H1 (cell line): ENCODE results near the gene RPUSD1. TPM values are rescaled to one million over a fixed set of nuclear protein-coding genes. Genes with fewer than 3 reads are reported as not detected.
A peak's percentile ranks its signal among the peaks of the same experiment; 100 is the strongest.

ENCODE experiments used
- CTCF ChIA-PET: fragments of 300-600 bp; sonication (Branson Sonifier 250); formaldehyde crosslinking; loops from one replicate; lab custom pipeline; 2021; ENCODE audit not compliant: partially characterized antibody; lab: Charles Lee
- POLR2A ChIA-PET: fragments of 300-600 bp; sonication (Branson Sonifier 250); formaldehyde crosslinking; loops from one replicate; lab custom pipeline; 2021; ENCODE audit warnings: inconsistent platforms; ENCODE audit not compliant: partially characterized antibody; lab: Charles Lee
- DNase-seq, 2 experiments: peaks; one replicate each; pipeline versions ENCODE4 v3.0.0 to v3.0.0-alpha.2; 2010 to 2022; ENCODE audit warnings: low spot score in 2 of 2, low read depth in 1 of 2, mixed read lengths in 1 of 2
- FAIRE-seq: peaks from 2 replicates; lab custom pipeline; 2011; peaks lifted over from hg19 to GRCh38; lab: Jason Lieb, UNC
- H2AFZ ChIP-seq: 2 replicates; pipeline ENCODE4 v1.8.1; 2012; ENCODE audit warnings: low read length, inconsistent platforms
- H2AK5ac ChIP-seq: 2 replicates; pipeline ENCODE4 v1.6.1; 2013; ENCODE audit warnings: low read depth, low read length
- H2BK120ac ChIP-seq: replicated peaks from 2 replicates; pipeline ENCODE3; 2013; ENCODE audit warnings: low read depth, low read length, inconsistent platforms
- H2BK12ac ChIP-seq: 2 replicates; pipeline ENCODE4 v1.6.1; 2013; ENCODE audit warnings: low read depth, low read length
- H2BK15ac ChIP-seq: 2 replicates; pipeline ENCODE4 v1.6.1; 2013; ENCODE audit warnings: low read length
- H2BK20ac ChIP-seq: 2 replicates; pipeline ENCODE4 v1.6.1; 2013; ENCODE audit warnings: low read length
- H2BK5ac ChIP-seq: 2 replicates; pipeline ENCODE4 v1.6.1; 2013; ENCODE audit warnings: low read depth, low read length
- H3K14ac ChIP-seq: 2 replicates; pipeline ENCODE4 v1.6.1; 2013; ENCODE audit warnings: inconsistent platforms; ENCODE audit not compliant: insufficient read length
- H3K18ac ChIP-seq: 2 replicates; pipeline ENCODE4 v1.6.1; 2013; ENCODE audit warnings: low read length; ENCODE audit errors: extremely low read depth
- H3K23ac ChIP-seq: 2 replicates; pipeline ENCODE4 v1.6.1; 2013; ENCODE audit warnings: inconsistent platforms; ENCODE audit not compliant: insufficient read length
- H3K23me2 ChIP-seq: 2 replicates; pipeline ENCODE4 v1.6.1; 2013; ENCODE audit warnings: low read depth, low read length
- H3K27ac ChIP-seq: 2 replicates; pipeline ENCODE4 v1.6.1; 2011; ENCODE audit warnings: low read depth, low read length, inconsistent platforms
- H3K27me3 ChIP-seq, 4 experiments: replicated peaks in 1 of 4; 1 replicate in 1 of 4; 2 replicates in 3 of 4; pipeline versions ENCODE4 v1.6.1 to v1.8.1; 2011 to 2013; ENCODE audit warnings: low read length in 3 of 4, mild to moderate bottlenecking in 3 of 4, inconsistent platforms in 2 of 4, mixed read lengths in 2 of 4, moderate library complexity in 1 of 4; ENCODE audit not compliant: control insufficient read depth in 3 of 4, insufficient read depth in 3 of 4; ENCODE audit errors: extremely low read depth in 1 of 4
- H3K36me3 ChIP-seq, 4 experiments: 2 replicates each; pipeline versions ENCODE4 v1.6.1 to v1.8.1; 2011 to 2013; ENCODE audit warnings: mild to moderate bottlenecking in 4 of 4, low read length in 3 of 4, moderate library complexity in 2 of 4, control low read depth in 1 of 4, inconsistent platforms in 1 of 4; ENCODE audit not compliant: insufficient read depth in 4 of 4, control insufficient read depth in 2 of 4
- H3K4ac ChIP-seq: replicated peaks from 2 replicates; pipeline ENCODE3; 2013; ENCODE audit warnings: low read length, low read depth, mixed read lengths, inconsistent platforms; ENCODE audit not compliant: insufficient read length
- H3K4me1 ChIP-seq, 4 experiments: replicated peaks in 1 of 4; 1 replicate in 1 of 4; 2 replicates in 3 of 4; pipeline versions ENCODE4 v1.6.1 to v1.8.1; 2011 to 2013; ENCODE audit warnings: low read length in 3 of 4, inconsistent platforms in 2 of 4, mixed read lengths in 1 of 4; ENCODE audit not compliant: insufficient read depth in 4 of 4, control insufficient read depth in 3 of 4
- H3K4me2 ChIP-seq, 2 experiments: 2 replicates each; pipeline versions ENCODE4 v1.6.1 to v1.8.1; 2011 to 2013; ENCODE audit warnings: low read depth in 2 of 2, low read length in 2 of 2, control low read depth in 1 of 2, inconsistent platforms in 1 of 2, mild to moderate bottlenecking in 1 of 2; ENCODE audit not compliant: insufficient read depth in 1 of 2
- H3K4me3 ChIP-seq, 4 experiments: fragments of 200-600, 300-600 bp in 1 of 4; sonication (generic), shearing (Covaris generic), sonication (Bioruptor Twin) in 1 of 4; 2 replicates each; pipeline versions ENCODE4 v1.5.1 to v1.8.1; 2011 to 2016; ENCODE audit warnings: low read length in 4 of 4, low read depth in 3 of 4, control low read depth in 2 of 4, inconsistent platforms in 2 of 4, mild to moderate bottlenecking in 2 of 4, mixed read lengths in 1 of 4, moderate library complexity in 1 of 4; ENCODE audit not compliant: insufficient read depth in 2 of 4; ENCODE audit errors: extremely low read depth in 1 of 4
- H3K56ac ChIP-seq: replicated peaks from 2 replicates; pipeline ENCODE3; 2013; ENCODE audit warnings: low read depth, mild to moderate bottlenecking, mixed read lengths, low read length, inconsistent platforms; ENCODE audit not compliant: insufficient read length
- H3K79me1 ChIP-seq: 2 replicates; pipeline ENCODE4 v1.6.1; 2013; ENCODE audit warnings: low read depth, low read length, control low read depth
- H3K79me2 ChIP-seq, 2 experiments: 2 replicates each; pipeline versions ENCODE4 v1.6.1 to v1.8.1; 2012 to 2013; ENCODE audit warnings: low read length in 2 of 2, mild to moderate bottlenecking in 2 of 2, inconsistent platforms in 1 of 2; ENCODE audit not compliant: insufficient read depth in 2 of 2, control insufficient read depth in 1 of 2
- H3K9ac ChIP-seq, 4 experiments: replicated peaks in 1 of 4; 1 replicate in 1 of 4; 2 replicates in 3 of 4; pipeline versions ENCODE4 v1.6.1 to v1.8.1; 2011 to 2013; ENCODE audit warnings: low read depth in 3 of 4, low read length in 3 of 4, control low read depth in 2 of 4, mild to moderate bottlenecking in 2 of 4, moderate library complexity in 2 of 4, inconsistent platforms in 1 of 4; ENCODE audit errors: extremely low read depth in 1 of 4
- H3K9me3 ChIP-seq, 2 experiments: 2 replicates each; pipeline versions ENCODE4 v1.6.1 to v1.8.1; 2012 to 2013; ENCODE audit warnings: mild to moderate bottlenecking in 2 of 2, moderate library complexity in 2 of 2, control low read depth in 1 of 2, inconsistent platforms in 1 of 2, low read depth in 1 of 2, low read length in 1 of 2, mixed read lengths in 1 of 2; ENCODE audit not compliant: insufficient read depth in 2 of 2
- H4K20me1 ChIP-seq, 2 experiments: replicated peaks in 1 of 2; 2 replicates each; pipeline versions ENCODE3 to v1.8.1; 2011 to 2013; ENCODE audit warnings: inconsistent platforms in 2 of 2, low read length in 2 of 2, mild to moderate bottlenecking in 1 of 2; ENCODE audit not compliant: insufficient read depth in 2 of 2, control insufficient read depth in 1 of 2
- H4K5ac ChIP-seq: 2 replicates; pipeline ENCODE4 v1.6.1; 2013; ENCODE audit warnings: low read length, low read depth, mixed read lengths, inconsistent platforms; ENCODE audit not compliant: insufficient read length
- H4K8ac ChIP-seq: 2 replicates; pipeline ENCODE4 v1.8.0; 2013; ENCODE audit warnings: mild to moderate bottlenecking, moderate library complexity, low read length, inconsistent platforms; ENCODE audit not compliant: insufficient read depth; ENCODE audit errors: extremely low read depth
- H4K91ac ChIP-seq: replicated peaks from 2 replicates; pipeline ENCODE3; 2013; ENCODE audit warnings: low read length, mixed read lengths, inconsistent platforms; ENCODE audit not compliant: insufficient read length
- CREB1 ChIP-seq: IDR thresholded peaks from 2 replicates; pipeline ENCODE4 v1.6.1; 2012; ENCODE audit warnings: inconsistent platforms
- E2F6 ChIP-seq: IDR thresholded peaks from 2 replicates; pipeline ENCODE4 v1.6.1; 2012; ENCODE audit warnings: inconsistent platforms
- KDM5A ChIP-seq: fragments of 200-600 bp; IDR thresholded peaks from 2 replicates; pipeline ENCODE4 v1.7.1; 2012; ENCODE audit warnings: mild to moderate bottlenecking, low read length, inconsistent platforms, mixed read lengths
- SP2 ChIP-seq: IDR thresholded peaks from 2 replicates; pipeline ENCODE4 v1.6.1; 2012; ENCODE audit warnings: mild to moderate bottlenecking, low read length, inconsistent platforms
- TCF12 ChIP-seq: IDR thresholded peaks from 2 replicates; pipeline ENCODE4 v1.6.1; 2011; ENCODE audit warnings: low read depth, mild to moderate bottlenecking, low read length
- USF2 ChIP-seq: IDR thresholded peaks from 2 replicates; pipeline ENCODE4 v1.6.1; 2011; ENCODE audit warnings: low read length, improper control_type of control experiment
- ZNF274 ChIP-seq: IDR thresholded peaks from 2 replicates; pipeline ENCODE4 v1.7.0; 2012; ENCODE audit warnings: low read length, borderline replicate concordance; ENCODE audit errors: extremely low read depth
- WGBS, 2 experiments: shearing (Covaris generic) in 1 of 2; methylation state at CpG; one replicate each; pipeline versions ENCODE4 v1.1.6 to v1.1.7; 2013 to 2015; ENCODE audit warnings: low lambda C conversion rate in 2 of 2, mixed read lengths in 2 of 2, inconsistent platforms in 1 of 2, low coverage in 1 of 2, missing lambda C conversion rate in 1 of 2; ENCODE audit not compliant: insufficient replicate concordance in 2 of 2, insufficient coverage in 1 of 2, insufficient read length in 1 of 2; ENCODE audit errors: extremely low coverage in 1 of 2, missing lambda C conversion rate in 1 of 2; 5-methylcytosine and 5-hydroxymethylcytosine counted together
- polyA plus RNA-seq, 7 experiments: library from polyadenylated mRNA; depleted of rRNA in 3 of 7; stranded (reverse) in 5 of 7; unstranded in 2 of 7; fragments of >200 nt in 5 of 7; fragments of 200-250 nt in 2 of 7; gene quantifications; 1 replicate in 5 of 7; 2 replicates in 1 of 7; 4 replicates in 1 of 7; pipeline versions ENCODE4 v1.2.1 to v1.2.3, GENCODE V29; 2011 to 2013; ENCODE audit warnings: missing spikeins in 2 of 7, mixed read lengths in 2 of 7
- total RNA-seq: library from RNA; stranded (reverse); fragmentation: NEBNext Ultra II Directional; extraction: Animal tissue kit (Norgen Biotek cat#: 25700); gene quantifications from 2 replicates; pipeline ENCODE4 v1.2.1, GENCODE V29; 2021

Gene RPUSD1
- total and polyA plus RNA-seq, 2 of the 8 experiments (the other 6 are each of a cell fraction or from before 2014, with no cell fraction given), result 32.2 to 61.8 TPM

- 61% methylated on average over 2 of the region's 2 CpGs; no CpG with 5 or more reads in 1 of the 2 experiments for WGBS, 2 experiments
- peak; percentile 82 for FAIRE-seq
These were observed 30.4 kb upstream of the RPUSD1 start for GRCh38 chr16:818592-818991.

More at GRCh38 chr16:818592-818991, 30.4 kb upstream of the RPUSD1 start:
- H3K79me2 ChIP-seq, result no peaks in the 10 kb centered on the region
- peaks cover 0 to 8% (median 0%) of the 10 kb centered on the region in 4 experiments; a peak in 2 of 7 replicates for H3K4me1 ChIP-seq
- no peaks in the 10 kb centered on the region for H3K36me3 ChIP-seq
- H3K14ac ChIP-seq, result no peak overlapping the region
- no peak overlapping the region; a peak in 1 of 7 replicates for H3K9ac ChIP-seq
- no peaks in the 10 kb centered on the region for H3K23me2 ChIP-seq
- no peak overlapping the region for H2BK15ac ChIP-seq
- no peak for DNase-seq
- no peak overlapping the region for H3K23ac ChIP-seq
- H2AFZ ChIP-seq, result no peak overlapping the region
- no peak overlapping the region for H3K4me3 ChIP-seq
- POLR2A ChIA-PET, result no interaction called here
- peak overlapping the region; percentile 75; the same call in 1 of the 2 replicates for H2AK5ac ChIP-seq
- H3K4me2 ChIP-seq, result no peak overlapping the region
- no peak overlapping the region for H2BK12ac ChIP-seq
- 0 out of 7 replicates have a peak, but pooled peaks cover 0 to 2% (median 0%) of the 10 kb centered on the region in 4 experiments for H3K27me3 ChIP-seq
- peaks cover 0 to 3% of the 10 kb centered on the region in 2 experiments for H4K20me1 ChIP-seq
- H2BK20ac ChIP-seq, result no peak overlapping the region
- H3K79me1 ChIP-seq, result no peaks in the 10 kb centered on the region
- H3K18ac ChIP-seq, result no peak overlapping the region
- H2BK5ac ChIP-seq, result no peak overlapping the region
- H4K8ac ChIP-seq, result no peak overlapping the region
- peaks cover 4 to 16% of the 10 kb centered on the region in 2 experiments; a peak in 3 of 4 replicates for H3K9me3 ChIP-seq
- no peak overlapping the region for H4K5ac ChIP-seq
- TF ChIP-seq CREB1 (no peak), ZNF274 (no peak), SP2 (no peak), KDM5A (no peak), USF2 (no peak), TCF12 (no peak), E2F6 (no peak)
- TF ChIP-seq, all 59 proteins: peak for 0
- Histone ChIP-seq H3K27ac (no peak overlapping the region), H2BK120ac (no peak overlapping the region), H3K4ac (peak overlapping the region; percentile 10), H3K56ac (no peak overlapping the region), H4K91ac (no peak overlapping the region)
- CTCF ChIA-PET, result no interaction called here
